Effector CD4-positive, alpha-beta T cell (primary cell): ENCODE data around the gene NUBP1.
"Not testable (repeated sequence)": the region's sequence is repeated elsewhere in the genome, so short reads cannot be mapped to it uniquely, and the experiment has no call there.

Experiments used
- DNase-seq: peaks from one replicate; pipeline ENCODE4 v3.0.0-alpha.2; 2020
- total RNA-seq: gene quantifications from one replicate; lab custom pipeline; 2026; lab: John Stamatoyannopoulos, UW

Gene NUBP1
- total RNA-seq = 15.4 reads per million, percentile 41 among the genes with 10 or more reads in this experiment

GRCh38 chr16:10743610-10744369 lies at the start of gene NUBP1:
Gene NUBP1, plus strand, starts transcription at chr16:10743842. Its CDS starts 22 bp downstream, at chr16:10743864.
- DNase-seq = peak; percentile 97

GRCh38 chr16:10693889-10694288 lies 49.8 kb upstream of the NUBP1 start:
- DNase-seq = no peak

GRCh38 chr16:10694306-10694705 lies 49.3 kb upstream of the NUBP1 start:
- no peak for DNase-seq

GRCh38 chr16:10694830-10695229 lies 48.8 kb upstream of the NUBP1 start, which contains the start of gene TEKT5:
Gene TEKT5, minus strand, starts transcription at chr16:10694930. Its CDS starts 57 bp downstream, at chr16:10694873.
- DNase-seq = no peak

- no peak for DNase-seq
These were observed 43.9 kb upstream of the NUBP1 start for GRCh38 chr16:10699756-10700155.

- no peak for DNase-seq
These were observed 34.7 kb upstream of the NUBP1 start for GRCh38 chr16:10708969-10709368.

- no peak for DNase-seq
These were observed 15.4 kb upstream of the NUBP1 start for GRCh38 chr16:10728003-10728887.

- no peak for DNase-seq
These were observed 14.3 kb upstream of the NUBP1 start for GRCh38 chr16:10729104-10730048.

- DNase-seq = no peak
These were observed 11.9 kb upstream of the NUBP1 start for GRCh38 chr16:10731790-10732189.

- DNase-seq = peak; percentile 60
These were observed 6.5 kb upstream of the NUBP1 start for GRCh38 chr16:10737068-10737625.

- no peak for DNase-seq
These were observed 5.2 kb upstream of the NUBP1 start for GRCh38 chr16:10738231-10739077.

GRCh38 chr16:10740000-10740844 lies 3.4 kb upstream of the NUBP1 start:
- no peak for DNase-seq

GRCh38 chr16:10740845-10741208 lies 2.8 kb upstream of the NUBP1 start:
- no peak for DNase-seq

- DNase-seq = not testable (repeated sequence)
These were observed 2.4 kb upstream of the NUBP1 start for GRCh38 chr16:10741249-10741648.

GRCh38 chr16:10741844-10742243 lies 1.8 kb upstream of the NUBP1 start:
- no peak for DNase-seq

GRCh38 chr16:10743227-10743609 lies 424 bp upstream of the NUBP1 start:
- DNase-seq = no peak

- no peak for DNase-seq
These were observed 858 bp downstream of the NUBP1 start for GRCh38 chr16:10744370-10745030.

GRCh38 chr16:10745841-10746240 lies 2.2 kb downstream of the NUBP1 start:
- DNase-seq = no peak

GRCh38 chr16:10750793-10751192 lies 7.2 kb downstream of the NUBP1 start:
- no peak for DNase-seq

GRCh38 chr16:10751291-10751697 lies 7.7 kb downstream of the NUBP1 start:
- DNase-seq = no peak
